ENCODE measurements around the gene RASSF5.

DNA sequence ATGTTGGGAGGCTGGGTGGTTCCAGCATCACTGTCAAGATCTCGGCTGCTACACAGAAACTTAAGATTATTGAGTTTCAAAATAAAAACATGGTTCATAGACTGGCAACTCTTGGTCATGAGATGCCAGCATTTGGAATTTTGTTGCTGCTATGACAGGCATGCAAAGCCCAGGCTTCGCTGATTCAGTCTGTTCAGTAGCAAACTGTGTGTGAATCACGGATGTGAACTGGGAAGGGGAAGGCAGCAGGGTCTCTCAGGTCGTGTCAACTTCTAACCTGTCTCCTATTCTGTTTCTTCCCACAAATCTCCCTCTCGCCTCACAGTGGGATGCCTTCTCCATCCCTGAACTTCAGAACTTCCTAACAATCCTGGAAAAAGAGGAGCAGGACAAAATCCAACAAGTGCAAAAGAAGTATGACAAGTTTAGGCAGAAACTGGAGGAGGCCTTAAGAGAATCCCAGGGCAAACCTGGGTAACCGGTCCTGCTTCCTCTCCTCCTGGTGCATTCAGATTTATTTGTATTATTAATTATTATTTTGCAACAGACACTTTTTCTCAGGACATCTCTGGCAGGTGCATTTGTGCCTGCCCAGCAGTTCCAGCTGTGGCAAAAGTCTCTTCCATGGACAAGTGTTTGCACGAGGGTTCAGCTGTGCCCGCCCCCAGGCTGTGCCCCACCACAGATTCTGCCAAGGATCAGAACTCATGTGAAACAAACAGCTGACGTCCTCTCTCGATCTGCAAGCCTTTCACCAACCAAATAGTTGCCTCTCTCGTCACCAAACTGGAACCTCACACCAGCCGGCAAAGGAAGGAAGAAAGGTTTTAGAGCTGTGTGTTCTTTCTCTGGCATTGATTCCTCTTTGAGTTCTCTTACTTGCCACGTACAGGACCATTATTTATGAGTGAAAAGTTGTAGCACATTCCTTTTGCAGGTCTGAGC lies 79.4 kb downstream of the RASSF5 start:
- TF ChIP-seq POLR2A (IDR thresholded peaks at IDR 0.05) (no peak), POLR2AphosphoS5 (IDR thresholded peaks at IDR 0.05) (no peak)

Measured in transverse colon (tissue), 3 donors.